ENCODE measurements around the gene ARHGAP30. TPM values are rescaled to one million over a fixed set of nuclear protein-coding genes. Genes with fewer than 3 reads are reported as not detected.
"Not testable (repeated sequence)": the region's sequence is repeated elsewhere in the genome, so short reads cannot be mapped to it uniquely, and the experiment has no call there.

The ARHGAP30 gene
- total RNA-seq, 1 donor from 2014 or later: 26.0 TPM

GRCh38 chr1:161018631-161018930, 51.1 kb downstream of the ARHGAP30 start:
- DNase-seq (ENCODE audit: low spot score): no peak

GRCh38 chr1:161017756-161018630, 51.7 kb downstream of the ARHGAP30 start:
- DNase-seq (ENCODE audit: low spot score): no peak

- DNase-seq (ENCODE audit: low spot score): not testable (repeated sequence)
Measured at GRCh38 chr1:161017181-161017580, 52.5 kb downstream of the ARHGAP30 start.

GRCh38 chr1:161016683-161017082, 53.0 kb downstream of the ARHGAP30 start:
- not testable (repeated sequence) for DNase-seq (ENCODE audit: low spot score)

GRCh38 chr1:161013488-161014230, 56.0 kb downstream of the ARHGAP30 start:
- peak; percentile 92 for DNase-seq (ENCODE audit: low spot score)

- no peak for DNase-seq (ENCODE audit: low spot score)
Measured at GRCh38 chr1:161013131-161013487, 56.6 kb downstream of the ARHGAP30 start.

- no peak for DNase-seq (ENCODE audit: low spot score)
Measured at GRCh38 chr1:161012420-161012819, 57.3 kb downstream of the ARHGAP30 start.

GRCh38 chr1:161009602-161010211, 60.0 kb downstream of the ARHGAP30 start:
- no peak for DNase-seq (ENCODE audit: low spot score)

GRCh38 chr1:161008869-161009510, 60.7 kb downstream of the ARHGAP30 start:
- no peak for DNase-seq (ENCODE audit: low spot score)

GRCh38 chr1:161007369-161007768, 62.3 kb downstream of the ARHGAP30 start:
- DNase-seq (ENCODE audit: low spot score): no peak

- DNase-seq (ENCODE audit: low spot score): no peak
Measured at GRCh38 chr1:161006563-161006962, 63.1 kb downstream of the ARHGAP30 start.

- DNase-seq (ENCODE audit: low spot score): no peak
Measured at GRCh38 chr1:161001525-161001924, 68.2 kb downstream of the ARHGAP30 start.

GRCh38 chr1:161000736-161001480, 68.8 kb downstream of the ARHGAP30 start:
- DNase-seq (ENCODE audit: low spot score): no peak

GRCh38 chr1:160999376-160999775, 70.3 kb downstream of the ARHGAP30 start:
- no peak for DNase-seq (ENCODE audit: low spot score)

GRCh38 chr1:160997323-160998038, 72.2 kb downstream of the ARHGAP30 start:
- DNase-seq (ENCODE audit: low spot score): no peak

Other genes with a start within 250 kb of the ARHGAP30 start
- gene CD244, start 207.0 kb downstream of the ARHGAP30 start, total RNA-seq: 0.39 TPM
- 0.48 TPM for gene ITLN1, start 184.7 kb downstream of the ARHGAP30 start, total RNA-seq
- not detected for gene ITLN2, start 115.1 kb downstream of the ARHGAP30 start, total RNA-seq
- 55.5 TPM for gene F11R, start 48.7 kb downstream of the ARHGAP30 start, total RNA-seq
- 11.0 TPM for gene TSTD1, start 30.9 kb downstream of the ARHGAP30 start, total RNA-seq
- gene USF1, start 23.9 kb downstream of the ARHGAP30 start, total RNA-seq: 57.9 TPM
- not detected for gene NECTIN4, start 19.7 kb upstream of the ARHGAP30 start, total RNA-seq
- not detected for gene KLHDC9, start 28.5 kb upstream of the ARHGAP30 start, total RNA-seq
- 66.9 TPM for gene PFDN2, start 48.1 kb upstream of the ARHGAP30 start, total RNA-seq
- gene NIT1, start 48.2 kb upstream of the ARHGAP30 start, total RNA-seq: 32.7 TPM
- 61.9 TPM for gene DEDD, start 62.8 kb upstream of the ARHGAP30 start, total RNA-seq
- 75.5 TPM for gene UFC1, start 84.1 kb upstream of the ARHGAP30 start, total RNA-seq
- gene USP21, start 89.6 kb upstream of the ARHGAP30 start, total RNA-seq: 16.5 TPM
- 19.4 TPM for gene PPOX, start 96.5 kb upstream of the ARHGAP30 start, total RNA-seq
- gene B4GALT3, start 107.6 kb upstream of the ARHGAP30 start, total RNA-seq: 32.1 TPM
- 438 TPM for gene ADAMTS4, start 129.2 kb upstream of the ARHGAP30 start, total RNA-seq
- gene NDUFS2, start 132.5 kb upstream of the ARHGAP30 start, total RNA-seq: 96.1 TPM
- 176 TPM for gene FCER1G, start 145.4 kb upstream of the ARHGAP30 start, total RNA-seq
- not detected for gene APOA2, start 153.7 kb upstream of the ARHGAP30 start, total RNA-seq
- gene TOMM40L, start 156.2 kb upstream of the ARHGAP30 start, total RNA-seq: 18.5 TPM
- gene NR1I3, start 168.3 kb upstream of the ARHGAP30 start, total RNA-seq: not detected
- 0.22 TPM for gene PCP4L1, start 188.9 kb upstream of the ARHGAP30 start, total RNA-seq
- 5.5 TPM for gene MPZ, start 240.1 kb upstream of the ARHGAP30 start, total RNA-seq
- 201 TPM for gene SDHC, start 244.5 kb upstream of the ARHGAP30 start, total RNA-seq

Measured in mesenteric fat pad (tissue), 1 donor.